ENCODE data around the gene COPG1.

COPG1 gene

GRCh38 chr3:129288446-129288845 is 39.0 kb downstream of the COPG1 start:
- no peak for TF ChIP-seq CTCF (IDR thresholded peaks at IDR 0.05; ENCODE audit: extremely low read depth, insufficient read depth, missing control alignments)
- in situ Hi-C loops (cut with MboI; ENCODE audit: low pct_unique_long_range_greater_than_20kb, low sequenced_read_pairs, unreplicated experiment), result no loop called here
- no peak for DNase-seq (ENCODE audit: low spot score)

GRCh38 chr3:129289201-129289921 is 40.0 kb downstream of the COPG1 start:
- in situ Hi-C loops (cut with MboI; ENCODE audit: low pct_unique_long_range_greater_than_20kb, low sequenced_read_pairs, unreplicated experiment), result no loop called here
- TF ChIP-seq CTCF (IDR thresholded peaks at IDR 0.05; ENCODE audit: extremely low read depth, insufficient read depth, missing control alignments), result no peak
- DNase-seq (ENCODE audit: low spot score), result no peak

GRCh38 chr3:129291236-129291886 is 42.0 kb downstream of the COPG1 start:
- TF ChIP-seq CTCF (IDR thresholded peaks at IDR 0.05; ENCODE audit: extremely low read depth, insufficient read depth, missing control alignments), result no peak
- DNase-seq (ENCODE audit: low spot score), result no peak
- in situ Hi-C loops (cut with MboI; ENCODE audit: low pct_unique_long_range_greater_than_20kb, low sequenced_read_pairs, unreplicated experiment), result no loop called here

GRCh38 chr3:129295286-129295685 is 45.9 kb downstream of the COPG1 start:
- no peak for TF ChIP-seq CTCF (IDR thresholded peaks at IDR 0.05; ENCODE audit: extremely low read depth, insufficient read depth, missing control alignments)
- in situ Hi-C loops (cut with MboI; ENCODE audit: low pct_unique_long_range_greater_than_20kb, low sequenced_read_pairs, unreplicated experiment), result no loop called here
- no peak for DNase-seq (ENCODE audit: low spot score)

GRCh38 chr3:129304146-129304961 is 54.9 kb downstream of the COPG1 start:
- no peak for TF ChIP-seq CTCF (IDR thresholded peaks at IDR 0.05; ENCODE audit: extremely low read depth, insufficient read depth, missing control alignments)
- in situ Hi-C loops (cut with MboI; ENCODE audit: low pct_unique_long_range_greater_than_20kb, low sequenced_read_pairs, unreplicated experiment), result no loop called here
- DNase-seq (ENCODE audit: low spot score), result no peak

- TF ChIP-seq CTCF (IDR thresholded peaks at IDR 0.05; ENCODE audit: extremely low read depth, insufficient read depth, missing control alignments), result no peak
- no peak for DNase-seq (ENCODE audit: low spot score)
- in situ Hi-C loops (cut with MboI; ENCODE audit: low pct_unique_long_range_greater_than_20kb, low sequenced_read_pairs, unreplicated experiment), result no loop called here
Observed at GRCh38 chr3:129304962-129305222, 55.5 kb downstream of the COPG1 start.

Measured in GM13977 (cell line).